ENCODE measurements around the gene PMM2.
"Not testable (repeated sequence)": the region's sequence is repeated elsewhere in the genome, so short reads cannot be mapped to it uniquely, and the experiment has no call there.

The PMM2 gene

GRCh38 chr16:8818504-8819270 is 21.0 kb downstream of the PMM2 start:
- DNase-seq (ENCODE audit: low read depth): no peak

GRCh38 chr16:8819411-8820034 is 21.9 kb downstream of the PMM2 start:
- DNase-seq (ENCODE audit: low read depth): no peak

GRCh38 chr16:8822403-8822802 is 24.8 kb downstream of the PMM2 start:
- no peak for DNase-seq (ENCODE audit: low read depth)

DNA sequence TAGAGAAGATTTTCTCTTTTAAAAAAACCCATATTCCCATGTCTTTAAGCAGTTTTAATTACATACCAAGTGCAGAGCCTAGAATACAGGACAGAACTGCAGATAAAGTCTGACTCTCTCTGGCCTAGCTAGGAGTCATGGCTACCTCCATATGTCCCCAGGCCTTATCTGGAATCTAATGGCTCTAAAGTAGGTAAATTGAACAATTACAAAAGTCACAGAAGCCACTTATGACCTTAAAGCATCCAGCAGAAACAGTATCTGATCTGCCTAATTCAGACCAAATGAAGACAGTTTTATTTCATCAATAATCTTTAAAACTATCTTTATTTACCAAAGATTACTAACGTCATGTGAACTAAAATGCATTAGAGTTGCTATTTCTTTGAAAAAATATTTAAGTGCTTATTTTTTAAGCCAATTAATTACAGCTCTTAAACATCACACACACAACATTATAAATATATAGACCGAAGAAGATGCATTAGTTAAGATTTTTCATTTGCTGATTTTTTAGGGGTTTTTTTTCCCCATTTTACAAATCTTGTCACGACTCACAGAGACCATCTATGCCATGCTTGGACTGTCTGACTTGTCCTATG is 28.7 kb downstream of the PMM2 start:
- no peak for DNase-seq (ENCODE audit: low read depth)

DNA sequence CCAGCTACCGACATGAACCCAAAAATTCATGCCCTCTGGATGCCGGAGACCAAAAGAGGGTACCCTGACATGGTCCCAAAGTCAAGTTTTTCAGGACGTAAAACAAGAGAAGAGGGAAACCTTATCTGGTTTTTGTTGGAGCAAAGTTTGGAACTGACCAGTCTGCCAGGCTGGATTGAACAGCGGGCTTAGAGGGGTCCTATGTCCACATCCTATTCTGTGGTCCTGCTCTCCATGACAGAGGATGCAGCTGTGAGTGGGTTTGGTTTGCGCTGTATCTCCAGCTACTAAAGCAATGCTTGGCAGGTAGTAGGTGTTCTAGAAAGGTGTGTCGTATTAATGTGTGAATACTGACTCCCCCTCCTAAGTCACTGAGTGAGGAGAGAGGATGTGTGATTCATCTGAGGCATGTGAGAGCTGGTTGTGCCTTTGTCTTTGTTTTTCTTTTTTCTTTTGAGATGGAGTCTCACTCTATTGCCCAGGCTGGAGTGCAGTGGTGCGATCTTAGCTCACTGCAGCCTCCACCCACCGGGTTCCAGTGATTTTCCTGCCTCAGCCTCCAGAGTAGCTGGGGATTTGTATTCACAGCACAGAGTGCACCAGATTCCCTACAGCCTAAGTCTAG is 31.0 kb downstream of the PMM2 start:
- DNase-seq (ENCODE audit: low read depth): no peak

- no peak for DNase-seq (ENCODE audit: low read depth)
Measured at GRCh38 chr16:8831450-8831849, 33.8 kb downstream of the PMM2 start.

DNA sequence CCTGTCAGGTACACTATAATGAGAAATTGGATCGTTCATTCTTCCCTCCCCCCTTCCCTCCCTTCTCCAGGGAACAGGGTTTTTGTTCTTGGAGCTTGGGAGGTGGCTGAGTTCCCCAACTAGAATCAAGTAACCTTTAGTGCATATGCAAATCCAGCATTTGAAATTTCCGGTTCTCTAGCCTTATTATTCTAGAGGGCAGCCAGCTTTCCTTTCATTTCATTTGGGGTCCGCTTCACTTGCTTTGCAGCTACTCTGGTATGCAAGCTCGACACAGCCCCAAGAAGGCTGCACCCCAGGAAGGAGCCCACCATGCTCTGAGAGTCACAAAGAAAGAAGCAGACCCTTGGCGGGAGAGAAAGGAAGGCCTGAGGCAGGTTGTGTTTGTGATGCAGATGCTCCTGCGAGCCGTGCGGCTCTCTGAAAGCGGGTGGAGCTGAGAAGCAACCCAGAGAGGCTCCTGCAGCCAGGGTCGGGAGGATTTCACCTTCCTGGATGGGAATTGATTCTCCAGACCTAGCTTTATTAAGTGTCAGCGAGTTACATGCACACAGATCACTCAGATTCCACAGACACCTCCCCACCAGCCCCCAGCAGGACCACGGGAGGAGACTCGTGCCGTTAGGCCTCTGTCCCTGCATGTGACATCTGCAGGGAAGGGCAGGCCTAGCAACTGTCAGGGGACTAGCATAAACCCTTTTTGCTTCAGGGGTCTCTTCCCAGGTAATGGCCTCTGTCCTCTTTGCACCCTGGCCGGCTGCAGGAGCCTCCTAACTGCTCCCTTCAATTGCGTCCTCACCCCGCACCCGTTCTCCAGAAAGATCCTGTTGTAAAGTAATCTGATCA is 34.5 kb downstream of the PMM2 start:
- no peak for DNase-seq (ENCODE audit: low read depth)

- no peak for DNase-seq (ENCODE audit: low read depth)
Measured at GRCh38 chr16:8832717-8833105, 35.1 kb downstream of the PMM2 start.

DNA sequence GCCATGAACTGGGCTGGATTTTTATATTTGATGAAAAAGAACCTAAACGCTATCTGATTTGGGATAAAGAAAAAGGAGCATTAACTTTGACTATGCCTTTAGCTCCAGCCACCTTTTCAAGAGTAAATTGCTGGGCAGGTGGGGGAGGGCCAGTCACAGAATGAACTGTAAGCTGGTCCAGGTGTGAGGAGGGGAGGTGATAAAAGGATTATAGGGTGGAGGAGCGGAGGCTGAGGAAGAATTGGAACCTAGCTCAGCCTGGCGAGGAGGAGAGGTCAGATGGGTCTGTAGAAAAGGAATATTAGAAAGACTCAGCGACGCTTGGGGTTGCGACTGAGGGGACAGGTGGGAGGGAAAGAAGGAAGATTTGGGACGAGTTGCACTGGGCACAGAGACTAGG is 39.2 kb downstream of the PMM2 start:
- DNase-seq (ENCODE audit: low read depth): not testable (repeated sequence)

- DNase-seq (ENCODE audit: low read depth): not testable (repeated sequence)
Measured at GRCh38 chr16:8837594-8837993, 40.0 kb downstream of the PMM2 start.

DNA sequence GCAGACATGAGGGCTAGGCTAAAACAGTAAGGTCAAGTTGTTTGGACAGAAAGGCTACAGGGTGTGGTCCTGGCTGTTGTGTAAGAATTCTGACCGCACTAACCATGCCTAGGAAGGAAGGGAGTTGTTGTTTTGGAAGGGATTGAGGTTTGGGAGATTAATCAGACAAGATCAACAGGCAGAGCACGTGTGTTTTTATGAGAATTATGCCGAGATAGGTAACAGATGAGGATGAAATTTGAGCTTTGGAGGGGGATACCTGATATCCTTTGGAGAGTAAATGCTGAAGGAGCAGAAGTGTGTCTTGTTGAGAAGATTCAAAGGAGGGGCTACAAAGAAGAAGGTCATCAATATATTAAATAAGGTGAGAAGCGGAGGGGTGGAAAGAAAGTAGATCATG is 44.4 kb downstream of the PMM2 start:
- not testable (repeated sequence) for DNase-seq (ENCODE audit: low read depth)

GRCh38 chr16:8843296-8843695 is 45.7 kb downstream of the PMM2 start:
- not testable (repeated sequence) for DNase-seq (ENCODE audit: low read depth)

- DNase-seq (ENCODE audit: low read depth): no peak
Measured at GRCh38 chr16:8845699-8846298, 48.2 kb downstream of the PMM2 start.

DNA sequence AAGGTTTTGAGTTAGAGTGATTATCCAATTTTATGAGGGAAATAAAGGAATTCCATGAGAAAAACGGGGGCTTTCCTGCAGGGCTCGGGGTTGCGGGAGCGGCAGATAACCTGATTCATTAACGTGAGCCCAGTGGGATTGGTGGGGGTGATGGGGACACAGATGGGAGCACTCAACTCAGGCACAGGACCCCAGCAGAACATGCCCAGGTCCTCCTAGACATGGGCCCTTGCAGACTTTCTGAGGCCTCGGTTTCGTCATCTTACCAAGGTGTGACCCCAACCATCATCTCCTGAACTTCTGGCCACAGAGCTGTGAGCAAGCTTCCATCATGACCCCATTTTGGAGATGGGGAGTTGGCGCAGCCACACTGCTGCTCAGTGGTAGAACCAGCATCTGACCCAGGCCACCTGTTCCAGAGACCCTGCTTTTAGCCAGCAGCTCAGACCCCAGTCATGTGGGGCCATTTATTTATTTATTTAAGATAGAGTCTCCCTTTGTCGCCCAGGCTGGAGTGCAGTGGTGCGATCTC is 48.8 kb downstream of the PMM2 start:
- no peak for DNase-seq (ENCODE audit: low read depth)

GRCh38 chr16:8847145-8847544 is 49.5 kb downstream of the PMM2 start:
- no peak for DNase-seq (ENCODE audit: low read depth)

DNA sequence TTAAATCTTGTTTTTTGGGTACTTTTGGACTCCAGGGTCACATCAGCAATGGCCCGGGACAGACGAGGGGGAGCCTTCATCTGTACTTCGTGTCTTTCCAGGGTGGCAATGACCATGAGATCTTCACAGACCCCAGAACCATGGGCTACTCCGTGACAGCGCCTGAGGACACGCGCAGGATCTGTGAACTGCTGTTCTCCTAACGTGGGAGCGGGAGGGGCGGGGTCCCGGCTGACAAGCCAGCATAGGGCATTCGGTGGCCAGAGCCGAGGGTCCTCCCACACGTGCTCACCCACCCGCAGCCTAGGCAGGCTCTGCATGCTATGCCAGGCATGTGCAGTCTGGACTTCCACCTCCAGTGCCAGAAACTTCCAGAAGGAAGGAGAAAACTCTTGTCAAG is 50.0 kb downstream of the PMM2 start:
- no peak for DNase-seq (ENCODE audit: low read depth)

DNA sequence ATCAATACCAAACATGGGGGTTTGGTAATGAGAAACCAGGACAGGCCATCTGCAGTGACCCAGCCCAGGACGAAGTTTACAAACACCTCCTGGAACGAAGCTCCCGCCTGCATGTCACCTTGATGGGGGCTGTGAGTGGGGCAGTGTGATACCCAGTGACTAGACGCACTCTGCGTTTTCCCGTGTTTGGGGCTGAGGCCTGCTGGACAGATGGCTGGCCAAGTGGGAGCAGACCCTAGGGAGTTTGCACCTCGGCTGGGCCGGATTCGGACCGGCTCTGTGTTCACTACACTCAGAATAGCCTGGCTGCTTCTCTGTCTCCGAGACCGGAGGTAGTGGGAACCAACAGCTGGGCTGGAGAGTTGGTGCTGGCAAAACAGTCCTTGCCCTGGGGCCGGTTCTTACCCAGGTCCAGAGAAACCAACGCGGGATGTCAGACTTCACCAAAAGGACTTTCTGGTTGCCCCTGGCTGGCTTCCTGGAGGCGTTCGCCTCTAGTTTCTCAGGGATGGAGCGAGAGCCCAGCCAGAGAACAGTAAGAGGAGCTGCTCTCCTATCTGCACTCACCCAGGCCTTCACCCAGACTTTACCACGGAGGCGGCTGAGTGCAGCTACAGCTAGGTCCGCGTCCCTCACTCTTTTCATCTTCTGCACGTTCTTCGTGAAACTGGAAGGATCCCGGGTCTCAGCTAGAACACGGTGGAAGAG is 50.7 kb downstream of the PMM2 start:
- no peak for DNase-seq (ENCODE audit: low read depth)

- DNase-seq (ENCODE audit: low read depth): no peak
Measured at GRCh38 chr16:8848939-8849391, 51.3 kb downstream of the PMM2 start.

- no peak for DNase-seq (ENCODE audit: low read depth)
Measured at GRCh38 chr16:8849411-8850011, 51.9 kb downstream of the PMM2 start.

DNA sequence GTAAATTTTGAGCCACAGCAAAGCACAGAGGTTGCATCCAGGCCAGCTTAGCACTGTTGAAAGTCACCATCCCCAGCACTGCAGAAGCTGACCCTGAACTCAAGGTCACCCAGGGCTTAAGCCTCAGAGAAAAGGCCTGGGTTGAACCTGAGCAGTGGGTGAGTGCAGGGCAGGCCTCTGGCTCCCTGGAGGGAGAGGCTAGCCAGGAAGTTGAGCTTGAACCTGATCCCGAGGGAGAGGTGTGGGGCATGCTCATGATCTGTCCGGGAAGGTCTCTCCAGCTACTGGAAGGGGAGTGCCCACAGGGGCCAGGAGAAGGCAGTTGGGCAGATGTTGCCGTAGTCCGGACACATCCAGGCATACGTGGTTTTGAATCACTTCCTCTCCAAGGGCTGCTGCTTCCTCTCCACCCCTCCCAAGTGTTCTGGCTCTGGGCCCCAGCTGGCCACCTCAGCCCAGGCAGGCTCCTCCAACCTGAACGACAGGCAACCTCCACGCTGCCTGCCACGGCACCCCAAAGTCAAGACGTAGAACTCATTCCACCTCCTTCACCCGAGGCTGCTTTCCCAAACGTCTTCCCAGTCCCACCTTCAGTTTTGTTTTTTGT is 52.7 kb downstream of the PMM2 start:
- DNase-seq (ENCODE audit: low read depth): no peak
